GM21723 (cell line): ENCODE results near the gene FAM124A.
"Not testable (repeated sequence)": the region's sequence is repeated elsewhere in the genome, so short reads cannot be mapped to it uniquely, and the experiment has no call there.

Experiments
- ATAC-seq: cut with Tn5 transposase; IDR thresholded peaks from one replicate; pipeline ENCODE4 v1.9.1; 2021; ENCODE audit warnings: mild to moderate bottlenecking, moderate library complexity; ENCODE audit not compliant: unreplicated experiment

Gene FAM124A

GRCh38 chr13:51267622-51268021, 45.4 kb downstream of the FAM124A start:
- no peak for ATAC-seq

GRCh38 chr13:51269039-51269438, 46.8 kb downstream of the FAM124A start:
- no peak for ATAC-seq

GRCh38 chr13:51270623-51271415, 48.6 kb downstream of the FAM124A start:
- no peak for ATAC-seq

- ATAC-seq: no peak
These were observed 49.4 kb downstream of the FAM124A start for GRCh38 chr13:51271528-51272085.

GRCh38 chr13:51275101-51275500, 52.9 kb downstream of the FAM124A start:
- no peak for ATAC-seq

- ATAC-seq: no peak
These were observed 54.4 kb downstream of the FAM124A start for GRCh38 chr13:51276636-51277035.

- ATAC-seq: no peak
These were observed 55.7 kb downstream of the FAM124A start for GRCh38 chr13:51277928-51278327.

- ATAC-seq: no peak
These were observed 56.4 kb downstream of the FAM124A start for GRCh38 chr13:51278426-51279130.

GRCh38 chr13:51280379-51280940, 58.3 kb downstream of the FAM124A start:
- no peak for ATAC-seq

GRCh38 chr13:51282322-51282721, 60.1 kb downstream of the FAM124A start:
- ATAC-seq: no peak

GRCh38 chr13:51282923-51283322, 60.7 kb downstream of the FAM124A start:
- ATAC-seq: not testable (repeated sequence)

- no peak for ATAC-seq
These were observed 61.2 kb downstream of the FAM124A start for GRCh38 chr13:51283371-51283770.

GRCh38 chr13:51284339-51284738, 62.1 kb downstream of the FAM124A start:
- ATAC-seq: no peak

- ATAC-seq: peak; percentile 79
These were observed 64.2 kb downstream of the FAM124A start for GRCh38 chr13:51286135-51287002.

GRCh38 chr13:51287758-51288157, 65.6 kb downstream of the FAM124A start:
- no peak for ATAC-seq

GRCh38 chr13:51288254-51288653, 66.1 kb downstream of the FAM124A start:
- not testable (repeated sequence) for ATAC-seq

GRCh38 chr13:51291341-51291740, 69.1 kb downstream of the FAM124A start:
- no peak for ATAC-seq

GRCh38 chr13:51292000-51292565, 69.9 kb downstream of the FAM124A start:
- no peak for ATAC-seq

- no peak for ATAC-seq
These were observed 75.4 kb downstream of the FAM124A start for GRCh38 chr13:51297556-51297955.

GRCh38 chr13:51298812-51299211, 76.6 kb downstream of the FAM124A start:
- ATAC-seq: no peak
